Measurements from ENCODE around the gene MAP3K1.
"Not testable (repeated sequence)": the region's sequence is repeated elsewhere in the genome, so short reads cannot be mapped to it uniquely, and the experiment has no call there.

MAP3K1 gene

GRCh38 chr5:56816546-56817081, 1.3 kb downstream of the MAP3K1 start:
- DNase-seq = peak; percentile 69

- no peak for DNase-seq
Measured at GRCh38 chr5:56817263-56818014, 2.1 kb downstream of the MAP3K1 start.

- DNase-seq = no peak
Measured at GRCh38 chr5:56818450-56819037, 3.2 kb downstream of the MAP3K1 start.

GRCh38 chr5:56819060-56819881, 3.9 kb downstream of the MAP3K1 start:
- no peak for DNase-seq

DNA sequence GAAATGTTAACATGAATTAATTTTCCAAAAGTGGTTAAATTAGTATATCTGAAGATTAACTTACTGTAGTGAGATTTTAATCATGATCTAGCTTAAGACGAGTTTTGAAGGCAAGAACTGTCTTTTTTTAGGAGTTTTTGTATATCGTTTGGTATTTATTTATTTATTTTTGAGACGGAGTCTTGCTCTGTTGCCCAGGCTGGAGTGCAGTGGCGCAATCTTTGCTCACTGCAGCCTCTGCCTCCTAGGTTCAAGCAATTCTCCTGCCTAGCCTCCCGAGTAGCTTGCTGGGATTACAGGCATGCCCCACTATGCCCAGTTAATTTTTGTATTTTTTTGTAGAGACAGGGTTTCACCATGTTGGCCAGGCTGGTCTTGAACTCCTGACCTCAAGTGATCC, 6.5 kb downstream of the MAP3K1 start:
- not testable (repeated sequence) for DNase-seq

GRCh38 chr5:56822981-56823380, 7.6 kb downstream of the MAP3K1 start:
- no peak for DNase-seq

DNA sequence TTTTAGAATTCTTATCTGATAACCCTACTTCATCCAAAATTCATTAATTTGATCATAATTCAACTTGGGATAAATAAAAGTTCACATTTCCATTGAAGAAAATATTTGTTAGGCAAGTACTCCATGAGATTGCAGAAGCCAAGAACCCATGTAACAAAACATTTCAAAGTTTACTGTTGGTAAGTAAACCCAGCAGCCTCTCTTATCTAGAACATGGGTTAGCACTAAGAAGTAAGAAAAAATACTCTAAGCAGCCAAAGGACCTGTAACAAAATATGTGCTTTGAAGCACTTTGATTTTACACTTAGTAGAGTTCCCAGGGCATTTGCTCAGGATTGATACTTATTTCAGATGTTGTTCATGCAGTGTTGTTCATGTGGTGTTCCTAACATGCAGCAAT, 8.7 kb downstream of the MAP3K1 start:
- no peak for DNase-seq

DNA sequence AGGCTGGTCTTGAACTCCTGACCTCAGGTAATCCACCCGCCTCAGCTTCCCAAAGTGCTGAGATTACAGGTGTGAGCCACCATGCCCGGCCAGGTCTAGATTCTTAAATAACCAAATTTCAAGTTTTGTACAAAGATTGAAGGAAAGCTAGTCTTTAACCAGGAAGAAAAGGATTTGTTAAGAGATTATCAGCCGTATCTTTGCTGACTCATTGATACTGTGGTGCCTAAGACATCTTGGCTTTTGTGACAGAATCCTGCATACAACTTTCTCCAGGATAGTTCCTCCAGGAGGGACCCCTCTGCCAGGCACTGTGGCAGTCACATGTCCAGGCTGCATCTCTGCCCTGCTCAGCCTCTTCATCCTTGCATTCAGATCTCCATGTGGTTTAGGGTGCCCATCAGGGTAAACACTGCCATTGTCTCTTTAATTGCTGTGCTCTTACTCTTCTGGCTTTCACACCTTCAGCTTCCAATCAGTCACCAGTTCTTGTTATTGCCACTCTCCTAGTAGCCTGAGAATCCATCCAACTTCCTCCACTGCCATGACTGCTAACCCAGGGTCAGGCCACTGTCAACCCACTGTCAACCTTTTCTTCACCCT, 10.0 kb downstream of the MAP3K1 start:
- DNase-seq = no peak

- DNase-seq = no peak
Measured at GRCh38 chr5:56827049-56827448, 11.7 kb downstream of the MAP3K1 start.

DNA sequence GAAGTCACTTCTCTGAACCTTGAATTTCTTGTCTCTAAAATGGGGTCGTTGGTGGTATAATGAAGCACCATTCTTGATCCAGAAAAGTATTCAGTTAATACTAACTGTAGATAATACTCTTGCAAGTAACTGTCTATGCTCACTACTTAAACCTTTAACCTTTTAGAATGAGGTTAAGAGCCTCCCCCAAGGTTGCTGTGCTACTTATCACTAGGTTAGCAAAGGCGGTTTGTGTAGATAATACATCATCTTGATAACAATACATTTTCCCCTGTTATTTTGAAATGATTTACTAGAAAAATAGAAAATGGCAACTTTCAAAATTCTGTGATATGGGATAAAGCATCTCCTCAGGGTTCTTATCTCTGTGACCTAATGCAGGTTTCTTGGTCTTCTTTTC, 12.6 kb downstream of the MAP3K1 start:
- DNase-seq = no peak

GRCh38 chr5:56829137-56829908, 14.0 kb downstream of the MAP3K1 start:
- DNase-seq = no peak

DNA sequence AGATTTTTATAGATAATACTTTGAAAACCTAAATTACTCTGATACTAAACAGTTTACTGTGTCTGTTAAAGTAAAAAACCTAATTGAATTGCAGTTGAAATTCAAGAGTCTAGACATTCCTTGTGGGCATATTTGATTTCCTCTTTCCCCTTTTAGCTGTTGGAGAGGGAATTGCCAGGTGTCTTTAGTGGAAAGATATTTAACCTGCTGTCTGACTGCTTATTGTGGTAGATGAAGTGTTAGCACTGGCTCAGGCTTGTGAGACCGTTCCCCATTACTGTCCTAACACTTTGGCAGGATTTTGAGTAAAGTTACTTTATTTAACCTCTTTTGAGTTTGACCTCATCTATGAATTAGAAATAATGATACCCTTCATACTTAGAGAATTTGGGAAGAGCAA, 16.4 kb downstream of the MAP3K1 start:
- DNase-seq = no peak

GRCh38 chr5:56833325-56833724, 18.0 kb downstream of the MAP3K1 start:
- DNase-seq = no peak

GRCh38 chr5:56837381-56837780, 22.0 kb downstream of the MAP3K1 start:
- no peak for DNase-seq

DNA sequence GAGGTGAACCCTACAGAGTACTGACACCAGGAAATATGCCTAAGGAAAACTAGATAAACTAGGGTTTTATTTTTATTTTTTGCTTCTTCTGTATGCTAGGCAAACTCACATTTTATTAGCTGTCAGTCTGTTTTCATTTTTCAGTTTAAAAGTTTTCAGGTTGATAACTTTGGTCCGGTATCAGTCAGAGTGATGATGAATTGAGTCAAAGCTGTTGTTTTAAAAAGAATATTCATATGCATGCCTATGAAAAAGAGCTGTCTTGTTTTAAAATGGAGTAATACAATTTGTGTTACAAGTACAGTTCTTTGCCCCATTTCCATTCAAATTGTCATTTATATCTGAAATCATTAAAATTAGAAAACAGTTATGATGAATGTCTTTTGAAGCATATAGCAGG, 22.6 kb downstream of the MAP3K1 start:
- DNase-seq = no peak

GRCh38 chr5:56838409-56839039, 23.2 kb downstream of the MAP3K1 start:
- DNase-seq = no peak

- DNase-seq = no peak
Measured at GRCh38 chr5:56839062-56839461, 23.7 kb downstream of the MAP3K1 start.

GRCh38 chr5:56840597-56840996, 25.2 kb downstream of the MAP3K1 start:
- DNase-seq = no peak

GRCh38 chr5:56845277-56845676, 29.9 kb downstream of the MAP3K1 start:
- DNase-seq = no peak

GRCh38 chr5:56845904-56846480, 30.6 kb downstream of the MAP3K1 start:
- DNase-seq = no peak

DNA sequence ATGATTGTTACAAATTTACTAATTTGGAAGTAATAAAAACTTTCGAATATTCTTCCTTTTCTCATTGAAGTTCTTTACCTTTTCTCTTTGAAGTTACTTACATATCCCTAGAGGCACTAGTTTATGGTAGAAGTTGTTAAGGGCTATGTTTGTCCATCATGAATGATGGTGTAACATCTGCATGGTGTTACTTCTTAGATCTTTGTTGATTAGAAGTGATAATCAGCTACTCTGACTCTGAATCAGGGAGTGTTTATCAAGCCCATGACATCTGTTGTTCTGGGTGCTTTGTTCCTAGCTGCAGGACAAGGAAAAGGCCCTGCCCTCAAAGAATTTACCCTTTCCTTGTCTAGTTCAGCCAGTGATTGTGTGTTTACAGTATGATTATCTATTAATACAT, 32.9 kb downstream of the MAP3K1 start:
- no peak for DNase-seq

- DNase-seq = no peak
Measured at GRCh38 chr5:56849671-56850070, 34.3 kb downstream of the MAP3K1 start.

All from KG1 (cell line).